Testis (tissue), 3 donors: Measurements from ENCODE around the gene ZNF414. TPM values are rescaled to one million over a fixed set of nuclear protein-coding genes. Genes with fewer than 3 reads are reported as not detected.

Experiments
- DNase-seq: peaks from one replicate; pipeline ENCODE4 v3.0.0-alpha.2; 2019
- H3K27ac ChIP-seq, 2 donors: fragments of 200-600 bp; sonication (generic); one replicate each; pipeline ENCODE4 v1.5.1; 2019
- H3K27me3 ChIP-seq: fragments of 200-600 bp; sonication (generic); one replicate; pipeline ENCODE4 v1.5.1; 2019
- H3K36me3 ChIP-seq: fragments of 200-600 bp; sonication (generic); one replicate; pipeline ENCODE4 v1.5.1; 2017; ENCODE audit warnings: low read depth; ENCODE audit errors: missing control alignments
- H3K4me1 ChIP-seq: fragments of 200-600 bp; sonication (generic); one replicate; pipeline ENCODE4 v1.5.1; 2019
- H3K4me3 ChIP-seq, 2 donors: fragments of 200-600 bp; sonication (generic); one replicate each; pipeline ENCODE4 v1.5.1; 2017 to 2019
- H3K9me3 ChIP-seq: fragments of 200-600 bp; sonication (generic); one replicate; pipeline ENCODE4 v1.5.1; 2017
- POLR2A ChIP-seq: fragments of 450-650 bp; IDR thresholded peaks from one replicate; pipeline ENCODE4 v1.6.1; 2017; ENCODE audit warnings: antibody characterized with exemption, mild to moderate bottlenecking, moderate library complexity
- WGBS, 2 donors: methylation state at CpG; one replicate each; pipeline ENCODE4 v1.1.5; 2018; 5-methylcytosine and 5-hydroxymethylcytosine counted together
- intact Hi-C: fragments of 100-400 bp; cut with DNase I; formaldehyde crosslinking; loops from one replicate; pipeline ENCODE4 v1.15.1; 2023; ENCODE audit warnings: low total_unique reads
- polyA plus RNA-seq: library from polyadenylated mRNA; stranded (reverse); fragments of 350-450 nt; fragmentation: Illumina TruSeq; extraction: RNeasy Lipid Tissue Mini Kit (QIAGEN cat#74804); gene quantifications from one replicate; pipeline ENCODE4 v1.2.3, GENCODE V29; 2014; ENCODE audit warnings: low read depth, low replicate concordance; ENCODE audit not compliant: insufficient read depth
- total RNA-seq, 2 donors: library from RNA; depleted of rRNA; stranded (reverse); fragments of >200 nt; gene quantifications; one replicate each; pipeline ENCODE4 v1.2.3, GENCODE V29; 2016
- TF ChIP-seq, protein P1 (sequence below), 3 experiments: fragments of 450-650 bp in 2 of 3; fragments of 200-600 bp in 1 of 3; sonication (generic) in 1 of 3; IDR thresholded peaks; one replicate each; pipeline ENCODE4 v1.5.1; 2016 to 2019; ENCODE audit warnings: antibody characterized with exemption in 3 of 3, mild to moderate bottlenecking in 2 of 3, moderate library complexity in 1 of 3

Gene ZNF414
- total and polyA plus RNA-seq, 3 donors from 2014 or later, result 33.9 to 46.8 (median 35.8) TPM

DNA sequence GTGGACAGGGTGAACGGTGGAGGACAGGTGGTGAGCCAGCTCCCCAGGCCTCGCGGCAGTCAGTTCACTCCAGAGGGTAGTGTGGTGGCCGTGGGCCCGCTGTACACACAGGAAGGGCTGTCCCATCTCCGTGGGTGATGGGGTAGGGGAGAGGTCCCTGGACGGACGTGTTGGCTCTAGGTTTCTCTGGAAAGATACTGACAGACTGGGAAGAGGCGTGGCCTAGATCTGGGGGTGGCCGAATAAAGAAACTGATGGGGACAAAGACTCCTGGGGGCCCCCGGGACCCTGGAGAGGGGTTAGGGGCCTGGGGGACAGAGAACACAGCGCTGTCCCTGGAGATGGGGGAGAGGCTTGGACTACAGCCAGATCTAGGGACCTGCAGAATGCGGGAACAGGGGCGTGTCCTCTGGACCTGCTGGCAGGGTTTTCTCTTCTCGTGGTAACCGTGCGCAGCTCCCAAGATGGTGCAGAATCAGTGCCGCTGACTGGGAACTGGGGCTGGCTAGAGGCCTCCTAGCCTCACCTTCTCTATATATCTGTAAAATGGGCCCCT lies 7.5 kb downstream of the ZNF414 start:
- Histone ChIP-seq H3K36me3 (no peaks in the 10 kb centered on the region), H3K9me3 (no peaks in the 10 kb centered on the region), H3K4me1 (peaks cover 7% of the 10 kb centered on the region), H3K4me3 (peak overlapping the region; percentile 54 to 59), H3K27me3 (no peaks in the 10 kb centered on the region), H3K27ac (no peak overlapping the region)
- DNase-seq, result no peak
- intact Hi-C loops, result loop anchor here (10.0 kb wide), 1 partner anchor 92 kb away; the partner anchor contains the start of gene MARCHF2
- 19 to 20% methylated on average over 17 to 18 of the region's 18 CpGs for WGBS, 2 donors
- no peak for TF ChIP-seq POLR2A
- TF ChIP-seq, protein P1, sequence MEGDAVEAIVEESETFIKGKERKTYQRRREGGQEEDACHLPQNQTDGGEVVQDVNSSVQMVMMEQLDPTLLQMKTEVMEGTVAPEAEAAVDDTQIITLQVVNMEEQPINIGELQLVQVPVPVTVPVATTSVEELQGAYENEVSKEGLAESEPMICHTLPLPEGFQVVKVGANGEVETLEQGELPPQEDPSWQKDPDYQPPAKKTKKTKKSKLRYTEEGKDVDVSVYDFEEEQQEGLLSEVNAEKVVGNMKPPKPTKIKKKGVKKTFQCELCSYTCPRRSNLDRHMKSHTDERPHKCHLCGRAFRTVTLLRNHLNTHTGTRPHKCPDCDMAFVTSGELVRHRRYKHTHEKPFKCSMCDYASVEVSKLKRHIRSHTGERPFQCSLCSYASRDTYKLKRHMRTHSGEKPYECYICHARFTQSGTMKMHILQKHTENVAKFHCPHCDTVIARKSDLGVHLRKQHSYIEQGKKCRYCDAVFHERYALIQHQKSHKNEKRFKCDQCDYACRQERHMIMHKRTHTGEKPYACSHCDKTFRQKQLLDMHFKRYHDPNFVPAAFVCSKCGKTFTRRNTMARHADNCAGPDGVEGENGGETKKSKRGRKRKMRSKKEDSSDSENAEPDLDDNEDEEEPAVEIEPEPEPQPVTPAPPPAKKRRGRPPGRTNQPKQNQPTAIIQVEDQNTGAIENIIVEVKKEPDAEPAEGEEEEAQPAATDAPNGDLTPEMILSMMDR (IDR thresholded peaks at IDR 0.05), result peak in 1 of 3 experiments; percentile 44

DNA sequence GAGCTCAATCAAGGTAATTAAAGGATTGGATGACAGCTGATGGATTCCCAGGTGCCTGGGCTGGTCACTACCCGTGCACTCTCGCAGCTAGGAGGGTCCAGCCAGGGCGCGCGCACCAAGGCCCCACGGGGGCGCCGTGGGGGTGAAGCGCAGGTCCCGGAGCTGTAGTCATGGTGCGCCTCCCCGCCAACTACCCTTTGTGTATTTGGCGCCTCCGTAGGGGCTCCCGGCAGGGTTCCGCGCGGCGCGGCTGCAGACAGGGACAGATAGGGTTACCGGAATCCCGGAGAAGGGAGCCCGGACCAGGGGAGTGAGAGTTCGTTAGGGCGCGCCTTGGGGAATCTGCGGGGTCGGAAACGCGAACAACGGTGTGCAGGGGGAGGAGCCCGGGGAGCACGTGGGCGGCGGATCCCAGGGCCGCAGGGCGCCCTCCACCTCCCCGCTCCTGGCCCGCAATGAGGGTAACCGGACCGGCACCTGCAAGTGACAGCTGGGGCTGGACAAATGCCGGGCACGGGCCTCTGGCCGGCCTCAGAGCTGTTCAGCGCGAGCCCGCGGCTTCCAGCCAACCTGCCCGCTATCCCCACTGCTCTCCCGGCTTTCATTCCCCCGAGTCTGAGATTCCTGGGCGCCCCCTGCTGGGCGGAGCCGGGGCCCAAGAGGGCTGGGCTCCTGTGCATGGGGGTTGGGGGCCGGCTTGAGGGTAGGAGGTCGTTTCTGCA lies 8.1 kb downstream of the ZNF414 start:
- 0 to 3% methylated on average over 18 to 51 of the region's 56 CpGs for WGBS, 2 donors
- peak; percentile 85 for DNase-seq
- no peak overlapping the region for H3K27ac ChIP-seq

DNA sequence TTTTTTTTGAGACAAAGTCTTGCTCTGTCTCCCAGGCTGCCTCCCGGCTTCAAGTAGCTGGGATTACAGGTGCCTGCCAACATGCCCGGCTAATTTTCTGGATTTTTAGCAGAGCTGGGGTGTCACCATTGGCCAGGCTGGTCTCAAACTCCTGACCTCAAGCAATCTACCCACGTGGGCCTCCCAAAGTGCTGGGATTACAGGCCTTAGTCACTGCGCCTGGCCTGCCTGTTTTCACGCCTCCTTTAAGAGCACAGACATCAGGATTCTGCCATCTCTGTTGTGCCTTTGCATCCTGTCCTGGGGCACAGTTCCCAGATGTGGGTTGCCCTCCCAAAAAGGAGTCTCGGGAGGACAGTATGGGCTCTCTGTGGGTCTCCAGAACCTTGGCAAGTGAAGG lies 9.0 kb downstream of the ZNF414 start:
- H3K36me3 ChIP-seq, result no peaks in the 10 kb centered on the region
- no peaks in the 10 kb centered on the region for H3K27me3 ChIP-seq
- DNase-seq, result no peak
- peaks cover 7% of the 10 kb centered on the region for H3K4me1 ChIP-seq
- TF ChIP-seq, protein P1 (IDR thresholded peaks at IDR 0.05), result no peak
- TF ChIP-seq POLR2A, result no peak
- H3K4me3 ChIP-seq, result no peak overlapping the region
- WGBS, 2 donors, result 65 to 76% methylated on average over 6 of the region's 6 CpGs
- H3K27ac ChIP-seq, result no peak overlapping the region
- intact Hi-C loops, result loop anchor here (10.0 kb wide), 1 partner anchor 90 kb away; the partner anchor contains the start of gene MARCHF2
- H3K9me3 ChIP-seq, result no peaks in the 10 kb centered on the region

More for the DNA sequence above, 8.1 kb downstream of the ZNF414 start:
- no peaks in the 10 kb centered on the region for H3K9me3 ChIP-seq
- H3K4me3 ChIP-seq, result peak overlapping the region; percentile 54 to 59
- peaks cover 7% of the 10 kb centered on the region for H3K4me1 ChIP-seq
- no peaks in the 10 kb centered on the region for H3K36me3 ChIP-seq
- intact Hi-C loops, result loop anchor here (10.0 kb wide), 1 partner anchor 91 kb away; the partner anchor contains the start of gene MARCHF2
- H3K27me3 ChIP-seq, result no peaks in the 10 kb centered on the region
- TF ChIP-seq POLR2A, result no peak
- TF ChIP-seq, protein P1 (IDR thresholded peaks at IDR 0.05), result peak; percentile 78 to 88 (median 85)

DNA sequence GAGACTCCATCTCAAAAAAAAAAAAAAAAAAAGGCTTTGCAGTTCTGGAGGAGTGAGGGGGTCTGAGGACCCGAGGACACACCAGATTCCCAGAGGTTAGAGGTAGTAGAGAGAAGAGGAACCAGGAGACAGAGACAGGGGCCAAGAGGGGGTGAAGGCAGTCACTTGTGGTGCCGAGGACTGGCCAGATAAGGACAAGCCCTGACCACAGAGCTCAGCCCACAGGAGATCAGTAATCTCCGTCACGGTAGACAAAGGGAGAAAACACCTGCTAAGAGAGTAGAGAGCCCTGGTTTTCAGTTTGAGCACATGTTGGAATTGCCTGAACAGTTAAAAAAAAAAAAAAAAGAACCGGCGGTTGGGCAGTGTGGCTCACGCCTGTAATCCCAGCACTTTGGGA lies 9.8 kb downstream of the ZNF414 start:
- intact Hi-C loops, result loop anchor here (10.0 kb wide), 1 partner anchor 89 kb away; the partner anchor contains the start of gene MARCHF2
- DNase-seq, result no peak
- Histone ChIP-seq H3K27ac (no peak overlapping the region), H3K36me3 (no peaks in the 10 kb centered on the region), H3K4me3 (no peak overlapping the region), H3K27me3 (no peaks in the 10 kb centered on the region), H3K9me3 (no peaks in the 10 kb centered on the region), H3K4me1 (peaks cover 7% of the 10 kb centered on the region)
- TF ChIP-seq, protein P1 (IDR thresholded peaks at IDR 0.05), result no peak
- TF ChIP-seq POLR2A, result no peak
- WGBS, 2 donors, result 85 to 92% methylated on average over 7 of the region's 7 CpGs
